Mammary epithelial cell (primary cell): ENCODE measurements around the gene MOSMO.

ENCODE experiments used
- CTCF ChIP-seq, 2 donors: IDR thresholded peaks in 1 of 2; conservative IDR thresholded peaks in 1 of 2; 2 replicates each; pipeline ENCODE4 v1.5.1; 2011 to 2012; ENCODE audit warnings: inconsistent platforms in 2 of 2, low read length in 2 of 2, mild to moderate bottlenecking in 2 of 2, control low read depth in 1 of 2, low read depth in 1 of 2; ENCODE audit not compliant: insufficient read depth in 1 of 2; ENCODE audit errors: extremely low read depth in 1 of 2
- EZH2 ChIP-seq: IDR thresholded peaks from 2 replicates; pipeline ENCODE4 v1.6.1; 2012; ENCODE audit warnings: low read length, inconsistent platforms, borderline replicate concordance

- no peak for TF ChIP-seq CTCF (conservative IDR thresholded peaks at IDR 0.05 in 1 of 2, IDR thresholded peaks at IDR 0.05 in 1 of 2; ENCODE audit: extremely low read depth in 1 of 2, insufficient read depth in 1 of 2, low read depth in 1 of 2, low read length in 2 of 2)
- no peak for TF ChIP-seq EZH2
Measured at GRCh38 chr16:22034503-22034902, 26.6 kb downstream of the MOSMO start.
